Gastroesophageal sphincter (tissue), 3 donors: Measurements from ENCODE around the gene IGFL4.

Source experiments
- POLR2AphosphoS5 ChIP-seq: sonication (generic); formaldehyde crosslinking; IDR thresholded peaks from one replicate; pipeline ENCODE4 v1.6.1; 2017; ENCODE audit warnings: antibody characterized with exemption
- TF ChIP-seq, protein P1 (sequence below), 4 experiments: fragments of 200-600 bp in 2 of 4; fragments of 450-650 bp in 2 of 4; sonication (generic) in 1 of 4; IDR thresholded peaks; one replicate each; pipeline ENCODE4 v1.5.1; 2017 to 2019; ENCODE audit warnings: antibody characterized with exemption in 4 of 4, mild to moderate bottlenecking in 2 of 4, moderate library complexity in 2 of 4

DNA sequence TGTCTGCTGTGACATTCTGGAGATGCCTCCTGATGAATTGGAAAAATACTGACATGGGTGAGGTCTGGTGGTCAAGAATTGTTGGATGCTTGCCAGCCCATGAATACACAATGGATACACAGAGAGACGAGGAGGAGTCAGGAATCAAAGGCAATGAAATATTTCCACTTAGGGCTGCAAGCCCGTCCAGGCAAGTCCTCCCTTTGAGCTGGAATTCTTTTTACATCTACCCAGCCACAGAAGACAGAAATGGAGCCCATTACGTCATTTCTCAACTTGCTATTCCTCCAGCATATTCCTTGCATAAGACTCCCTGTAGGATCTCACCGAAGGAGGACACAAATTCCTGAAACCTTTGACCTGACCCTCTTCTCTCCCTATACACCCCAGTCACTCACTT, 15.7 kb upstream of the IGFL4 start:
- TF ChIP-seq, protein P1, sequence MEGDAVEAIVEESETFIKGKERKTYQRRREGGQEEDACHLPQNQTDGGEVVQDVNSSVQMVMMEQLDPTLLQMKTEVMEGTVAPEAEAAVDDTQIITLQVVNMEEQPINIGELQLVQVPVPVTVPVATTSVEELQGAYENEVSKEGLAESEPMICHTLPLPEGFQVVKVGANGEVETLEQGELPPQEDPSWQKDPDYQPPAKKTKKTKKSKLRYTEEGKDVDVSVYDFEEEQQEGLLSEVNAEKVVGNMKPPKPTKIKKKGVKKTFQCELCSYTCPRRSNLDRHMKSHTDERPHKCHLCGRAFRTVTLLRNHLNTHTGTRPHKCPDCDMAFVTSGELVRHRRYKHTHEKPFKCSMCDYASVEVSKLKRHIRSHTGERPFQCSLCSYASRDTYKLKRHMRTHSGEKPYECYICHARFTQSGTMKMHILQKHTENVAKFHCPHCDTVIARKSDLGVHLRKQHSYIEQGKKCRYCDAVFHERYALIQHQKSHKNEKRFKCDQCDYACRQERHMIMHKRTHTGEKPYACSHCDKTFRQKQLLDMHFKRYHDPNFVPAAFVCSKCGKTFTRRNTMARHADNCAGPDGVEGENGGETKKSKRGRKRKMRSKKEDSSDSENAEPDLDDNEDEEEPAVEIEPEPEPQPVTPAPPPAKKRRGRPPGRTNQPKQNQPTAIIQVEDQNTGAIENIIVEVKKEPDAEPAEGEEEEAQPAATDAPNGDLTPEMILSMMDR (IDR thresholded peaks at IDR 0.05) = no peak
- TF ChIP-seq POLR2AphosphoS5 = no peak
